ENCODE measurements around the gene GRIP1. TPM values are rescaled to one million over a fixed set of nuclear protein-coding genes. Genes with fewer than 3 reads are reported as not detected.

GRIP1 gene
- total RNA-seq, 3 donors from 2014 or later (not counting 1 experiment from before 2014, with no cell fraction given) = 1.3 to 3.6 (median 1.7) TPM

GRCh38 chr12:66666481-66666880 is 12.4 kb downstream of the GRIP1 start:
- H3K4me1 ChIP-seq (ENCODE audit: control insufficient read depth, insufficient read depth, low read length) = no peaks in the 10 kb centered on the region
- H3K9me3 ChIP-seq (ENCODE audit: control insufficient read depth, insufficient read depth, low read length) = no peaks in the 10 kb centered on the region
- ATAC-seq (no peak), DNase-seq (no peak)
- TF ChIP-seq, protein P1, sequence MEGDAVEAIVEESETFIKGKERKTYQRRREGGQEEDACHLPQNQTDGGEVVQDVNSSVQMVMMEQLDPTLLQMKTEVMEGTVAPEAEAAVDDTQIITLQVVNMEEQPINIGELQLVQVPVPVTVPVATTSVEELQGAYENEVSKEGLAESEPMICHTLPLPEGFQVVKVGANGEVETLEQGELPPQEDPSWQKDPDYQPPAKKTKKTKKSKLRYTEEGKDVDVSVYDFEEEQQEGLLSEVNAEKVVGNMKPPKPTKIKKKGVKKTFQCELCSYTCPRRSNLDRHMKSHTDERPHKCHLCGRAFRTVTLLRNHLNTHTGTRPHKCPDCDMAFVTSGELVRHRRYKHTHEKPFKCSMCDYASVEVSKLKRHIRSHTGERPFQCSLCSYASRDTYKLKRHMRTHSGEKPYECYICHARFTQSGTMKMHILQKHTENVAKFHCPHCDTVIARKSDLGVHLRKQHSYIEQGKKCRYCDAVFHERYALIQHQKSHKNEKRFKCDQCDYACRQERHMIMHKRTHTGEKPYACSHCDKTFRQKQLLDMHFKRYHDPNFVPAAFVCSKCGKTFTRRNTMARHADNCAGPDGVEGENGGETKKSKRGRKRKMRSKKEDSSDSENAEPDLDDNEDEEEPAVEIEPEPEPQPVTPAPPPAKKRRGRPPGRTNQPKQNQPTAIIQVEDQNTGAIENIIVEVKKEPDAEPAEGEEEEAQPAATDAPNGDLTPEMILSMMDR (IDR thresholded peaks at IDR 0.05) = no peak
- H3K36me3 ChIP-seq (ENCODE audit: control insufficient read depth, insufficient read depth, low read length) = no peaks in the 10 kb centered on the region
- no peak overlapping the region for H3K27ac ChIP-seq (ENCODE audit: low read length)
- Mint-ChIP-seq H3K27ac (no peak overlapping the region), H3K4me1 (no peaks in the 10 kb centered on the region), H3K9me3 (no peaks in the 10 kb centered on the region), H3K36me3 (no peaks in the 10 kb centered on the region), H3K27me3 (ENCODE audit: low read depth in 2 of 2) (peaks cover 25 to 60% of the 10 kb centered on the region in 2 donors), H3K4me3 (no peak overlapping the region)
- no peaks in the 10 kb centered on the region for H3K27me3 ChIP-seq (ENCODE audit: control insufficient read depth, insufficient read depth, low read length)
- no peak overlapping the region for H3K4me3 ChIP-seq (ENCODE audit: low read length)
- intact Hi-C loops (cut with micrococcal nuclease) = no loop called here
- no CpG with 5 or more reads among the region's 1 CpG for WGBS (ENCODE audit: insufficient coverage)

- Mint-ChIP-seq H3K9me3 (no peaks in the 10 kb centered on the region), H3K27ac (no peak overlapping the region), H3K4me1 (no peaks in the 10 kb centered on the region), H3K27me3 (ENCODE audit: low read depth in 2 of 2) (peaks cover 27 to 66% of the 10 kb centered on the region in 2 donors), H3K4me3 (no peak overlapping the region), H3K36me3 (no peaks in the 10 kb centered on the region)
- no peaks in the 10 kb centered on the region for H3K9me3 ChIP-seq (ENCODE audit: control insufficient read depth, insufficient read depth, low read length)
- 92% methylated on average over 1 of the region's 3 CpGs for WGBS (ENCODE audit: insufficient coverage)
- H3K27ac ChIP-seq (ENCODE audit: low read length) = no peak overlapping the region
- H3K36me3 ChIP-seq (ENCODE audit: control insufficient read depth, insufficient read depth, low read length) = no peaks in the 10 kb centered on the region
- ATAC-seq = no peak
- H3K27me3 ChIP-seq (ENCODE audit: control insufficient read depth, insufficient read depth, low read length) = no peaks in the 10 kb centered on the region
- intact Hi-C loops (cut with micrococcal nuclease) = no loop called here
- no peak for DNase-seq
- H3K4me1 ChIP-seq (ENCODE audit: control insufficient read depth, insufficient read depth, low read length) = no peaks in the 10 kb centered on the region
- TF ChIP-seq, protein P1 (IDR thresholded peaks at IDR 0.05) = no peak
- no peak overlapping the region for H3K4me3 ChIP-seq (ENCODE audit: low read length)
Measured at GRCh38 chr12:66665435-66665985, 13.4 kb downstream of the GRIP1 start.

DNA sequence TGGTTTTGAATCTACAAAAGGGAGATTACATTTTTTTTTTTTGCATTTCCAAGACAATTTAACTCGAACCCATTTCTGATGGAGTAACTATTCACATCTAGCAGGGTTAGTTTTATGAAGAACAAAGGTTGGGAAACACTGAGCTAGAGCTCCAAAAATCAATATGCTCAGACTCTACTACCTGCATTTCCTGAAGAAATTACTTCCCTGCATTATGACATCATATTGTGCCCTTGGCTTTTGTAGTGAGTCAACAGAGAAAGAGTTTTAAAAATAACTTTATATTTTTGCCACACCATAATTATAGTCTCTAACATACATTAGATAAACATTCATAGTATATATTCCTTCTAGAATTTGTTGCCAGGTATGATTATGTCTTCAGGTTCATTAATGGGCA is 14.8 kb downstream of the GRIP1 start:
- H3K27me3 ChIP-seq (ENCODE audit: control insufficient read depth, insufficient read depth, low read length) = no peaks in the 10 kb centered on the region
- Mint-ChIP-seq H3K9me3 (no peaks in the 10 kb centered on the region), H3K4me1 (no peaks in the 10 kb centered on the region), H3K27ac (no peak overlapping the region), H3K27me3 (ENCODE audit: low read depth in 2 of 2) (peaks cover 28 to 63% of the 10 kb centered on the region in 2 donors), H3K36me3 (no peaks in the 10 kb centered on the region), H3K4me3 (no peak overlapping the region)
- H3K36me3 ChIP-seq (ENCODE audit: control insufficient read depth, insufficient read depth, low read length) = no peaks in the 10 kb centered on the region
- no peaks in the 10 kb centered on the region for H3K4me1 ChIP-seq (ENCODE audit: control insufficient read depth, insufficient read depth, low read length)
- DNase-seq (no peak), ATAC-seq (no peak)
- no CpG with 5 or more reads among the region's 1 CpG for WGBS (ENCODE audit: insufficient coverage)
- TF ChIP-seq, protein P1 (IDR thresholded peaks at IDR 0.05) = no peak
- H3K27ac ChIP-seq (ENCODE audit: low read length) = no peak overlapping the region
- H3K9me3 ChIP-seq (ENCODE audit: control insufficient read depth, insufficient read depth, low read length) = no peaks in the 10 kb centered on the region
- H3K4me3 ChIP-seq (ENCODE audit: low read length) = no peak overlapping the region
- intact Hi-C loops (cut with micrococcal nuclease) = no loop called here

DNA sequence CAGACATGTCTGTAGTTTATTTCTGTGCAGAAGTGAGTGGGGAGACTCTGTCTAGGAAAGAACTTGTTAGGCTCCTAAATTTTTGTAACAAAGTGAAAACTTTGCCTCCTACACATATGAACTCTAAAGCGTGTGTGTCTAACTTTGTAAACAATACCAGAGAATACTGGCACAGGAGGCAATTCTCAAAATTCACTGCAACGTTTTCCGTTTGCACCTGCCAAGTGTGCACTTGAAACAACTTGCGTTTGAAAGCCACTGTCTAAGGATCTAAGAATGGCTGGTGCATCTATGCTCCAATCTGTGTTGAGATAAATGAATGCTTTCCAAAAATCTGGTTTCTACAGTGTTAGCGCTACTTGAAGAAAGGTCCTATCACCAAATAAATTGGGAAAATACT is 15.3 kb downstream of the GRIP1 start:
- no peak for DNase-seq
- Histone ChIP-seq H3K4me1 (ENCODE audit: control insufficient read depth, insufficient read depth, low read length) (no peaks in the 10 kb centered on the region), H3K27ac (ENCODE audit: low read length) (no peak overlapping the region), H3K36me3 (ENCODE audit: control insufficient read depth, insufficient read depth, low read length) (no peaks in the 10 kb centered on the region), H3K4me3 (ENCODE audit: low read length) (no peak overlapping the region), H3K27me3 (ENCODE audit: control insufficient read depth, insufficient read depth, low read length) (no peaks in the 10 kb centered on the region), H3K9me3 (ENCODE audit: control insufficient read depth, insufficient read depth, low read length) (no peaks in the 10 kb centered on the region)
- intact Hi-C loops (cut with micrococcal nuclease) = no loop called here
- H3K4me1 Mint-ChIP-seq = no peaks in the 10 kb centered on the region
- H3K27ac Mint-ChIP-seq = no peak overlapping the region
- H3K9me3 Mint-ChIP-seq = no peaks in the 10 kb centered on the region
- H3K4me3 Mint-ChIP-seq = no peak overlapping the region
- 89% methylated on average over 5 of the region's 5 CpGs for WGBS (ENCODE audit: insufficient coverage)
- H3K36me3 Mint-ChIP-seq = no peaks in the 10 kb centered on the region
- no peak for ATAC-seq
- TF ChIP-seq, protein P1 (IDR thresholded peaks at IDR 0.05) = no peak
- H3K27me3 Mint-ChIP-seq (ENCODE audit: low read depth in 2 of 2) = peaks cover 31 to 67% of the 10 kb centered on the region in 2 donors

All from natural killer cell (primary cell).